Gastrocnemius medialis (tissue), 4 donors: ENCODE data around the gene TRAPPC2.

Experiments used
- POLR2A ChIP-seq, 2 donors: fragments of 450-650 bp; IDR thresholded peaks; one replicate each; pipeline ENCODE4 v1.6.1; 2017; ENCODE audit warnings: antibody characterized with exemption in 2 of 2, mild to moderate bottlenecking in 2 of 2, moderate library complexity in 2 of 2
- TF ChIP-seq, protein P1 (sequence below), 5 experiments: fragments of 450-650 bp in 3 of 5; fragments of 200-600 bp in 2 of 5; sonication (generic) in 2 of 5; IDR thresholded peaks in 4 of 5; conservative IDR thresholded peaks in 1 of 5; 1 replicate in 4 of 5; 2 replicates in 1 of 5; pipeline ENCODE4 v1.5.1; 2016 to 2019; ENCODE audit warnings: antibody characterized with exemption in 5 of 5, mild to moderate bottlenecking in 3 of 5, moderate library complexity in 3 of 5

DNA sequence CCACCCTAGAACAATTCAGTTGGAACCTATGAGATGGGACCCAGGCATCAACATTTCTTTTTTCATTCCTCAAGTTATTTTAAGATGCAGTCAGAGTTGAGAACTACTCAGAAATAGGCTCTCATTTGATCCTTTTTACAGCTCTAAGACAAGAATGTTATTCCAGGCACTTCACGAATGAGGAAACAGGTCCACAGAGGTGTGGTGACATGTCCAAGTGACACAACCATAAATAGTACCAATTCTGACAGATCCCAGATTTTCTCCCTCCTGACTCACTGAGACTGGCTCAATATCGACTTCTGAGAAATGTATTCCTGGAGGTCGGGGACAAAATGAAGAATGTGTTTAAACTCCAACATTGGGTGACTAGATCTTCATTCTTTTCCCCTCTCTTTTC, 70.4 kb downstream of the TRAPPC2 start:
- TF ChIP-seq, protein P1, sequence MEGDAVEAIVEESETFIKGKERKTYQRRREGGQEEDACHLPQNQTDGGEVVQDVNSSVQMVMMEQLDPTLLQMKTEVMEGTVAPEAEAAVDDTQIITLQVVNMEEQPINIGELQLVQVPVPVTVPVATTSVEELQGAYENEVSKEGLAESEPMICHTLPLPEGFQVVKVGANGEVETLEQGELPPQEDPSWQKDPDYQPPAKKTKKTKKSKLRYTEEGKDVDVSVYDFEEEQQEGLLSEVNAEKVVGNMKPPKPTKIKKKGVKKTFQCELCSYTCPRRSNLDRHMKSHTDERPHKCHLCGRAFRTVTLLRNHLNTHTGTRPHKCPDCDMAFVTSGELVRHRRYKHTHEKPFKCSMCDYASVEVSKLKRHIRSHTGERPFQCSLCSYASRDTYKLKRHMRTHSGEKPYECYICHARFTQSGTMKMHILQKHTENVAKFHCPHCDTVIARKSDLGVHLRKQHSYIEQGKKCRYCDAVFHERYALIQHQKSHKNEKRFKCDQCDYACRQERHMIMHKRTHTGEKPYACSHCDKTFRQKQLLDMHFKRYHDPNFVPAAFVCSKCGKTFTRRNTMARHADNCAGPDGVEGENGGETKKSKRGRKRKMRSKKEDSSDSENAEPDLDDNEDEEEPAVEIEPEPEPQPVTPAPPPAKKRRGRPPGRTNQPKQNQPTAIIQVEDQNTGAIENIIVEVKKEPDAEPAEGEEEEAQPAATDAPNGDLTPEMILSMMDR (IDR thresholded peaks at IDR 0.05 in 4 of 5, conservative IDR thresholded peaks at IDR 0.05 in 1 of 5): no peak
- TF ChIP-seq POLR2A (IDR thresholded peaks at IDR 0.05): no peak
